Measurements from ENCODE around the gene DDX51. TPM values are rescaled to one million over a fixed set of nuclear protein-coding genes. Genes with fewer than 3 reads are reported as not detected.

The DDX51 gene
- total RNA-seq, 4 donors from 2014 or later: 6.8 to 18.6 (median 9.5) TPM

DNA sequence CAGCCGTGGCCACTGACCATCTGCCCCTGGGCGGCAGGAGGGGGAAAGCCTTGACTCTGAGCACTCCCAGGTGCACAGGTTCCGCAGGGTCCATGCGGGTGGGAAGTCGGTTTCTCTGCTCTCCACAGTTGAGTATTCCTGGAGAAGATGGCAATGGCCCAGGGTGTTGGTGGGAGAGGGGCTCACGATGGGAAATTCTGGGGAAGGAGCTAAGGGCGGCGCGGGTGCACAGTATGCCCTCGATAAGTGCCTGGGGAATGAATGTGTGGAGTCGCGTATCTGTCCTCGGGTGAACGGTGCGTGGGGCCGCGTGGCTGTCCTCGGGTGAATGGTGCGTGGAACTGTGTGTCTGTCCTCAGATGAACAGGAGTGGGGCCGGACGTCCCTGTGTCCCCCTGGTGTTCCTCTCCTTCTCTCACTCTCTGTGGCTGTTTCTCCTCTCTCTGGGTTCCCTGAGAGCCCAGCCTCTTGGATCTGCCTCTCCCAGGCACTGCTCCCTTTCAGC is 38.1 kb upstream of the DDX51 start:
- TF ChIP-seq, protein P1, sequence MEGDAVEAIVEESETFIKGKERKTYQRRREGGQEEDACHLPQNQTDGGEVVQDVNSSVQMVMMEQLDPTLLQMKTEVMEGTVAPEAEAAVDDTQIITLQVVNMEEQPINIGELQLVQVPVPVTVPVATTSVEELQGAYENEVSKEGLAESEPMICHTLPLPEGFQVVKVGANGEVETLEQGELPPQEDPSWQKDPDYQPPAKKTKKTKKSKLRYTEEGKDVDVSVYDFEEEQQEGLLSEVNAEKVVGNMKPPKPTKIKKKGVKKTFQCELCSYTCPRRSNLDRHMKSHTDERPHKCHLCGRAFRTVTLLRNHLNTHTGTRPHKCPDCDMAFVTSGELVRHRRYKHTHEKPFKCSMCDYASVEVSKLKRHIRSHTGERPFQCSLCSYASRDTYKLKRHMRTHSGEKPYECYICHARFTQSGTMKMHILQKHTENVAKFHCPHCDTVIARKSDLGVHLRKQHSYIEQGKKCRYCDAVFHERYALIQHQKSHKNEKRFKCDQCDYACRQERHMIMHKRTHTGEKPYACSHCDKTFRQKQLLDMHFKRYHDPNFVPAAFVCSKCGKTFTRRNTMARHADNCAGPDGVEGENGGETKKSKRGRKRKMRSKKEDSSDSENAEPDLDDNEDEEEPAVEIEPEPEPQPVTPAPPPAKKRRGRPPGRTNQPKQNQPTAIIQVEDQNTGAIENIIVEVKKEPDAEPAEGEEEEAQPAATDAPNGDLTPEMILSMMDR (IDR thresholded peaks at IDR 0.05; ENCODE audit: low read depth): no peak

DNA sequence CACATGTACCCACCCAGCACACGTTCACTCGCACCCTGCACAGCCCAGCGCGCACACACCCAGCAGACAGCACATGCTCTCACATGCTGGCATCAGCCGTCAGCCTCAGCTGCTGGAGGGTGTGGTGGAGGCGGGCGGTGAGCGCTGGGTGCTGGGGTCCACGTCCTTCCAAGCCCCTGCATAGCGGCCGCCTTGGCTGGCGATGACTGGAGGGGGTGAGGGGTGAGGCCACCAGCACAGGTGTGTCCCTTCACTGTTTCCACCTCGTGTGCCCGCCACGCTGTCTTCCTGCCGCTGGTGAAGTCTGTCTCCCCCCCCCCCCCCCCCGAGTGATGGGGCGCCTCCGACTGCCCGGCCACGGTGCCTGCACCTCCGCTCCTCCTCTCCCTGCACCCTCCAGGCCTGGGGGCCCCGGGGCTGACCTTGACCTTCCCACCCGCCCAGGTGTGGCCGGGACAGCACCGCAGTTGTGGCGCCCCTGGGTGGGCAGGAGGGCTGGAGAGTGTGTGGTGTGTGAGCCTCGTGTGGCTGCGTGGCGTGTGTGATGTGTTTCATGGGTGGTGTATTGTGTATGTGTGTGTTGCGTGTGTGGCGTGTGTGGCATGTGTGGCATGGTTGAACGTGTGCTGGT is 37.6 kb upstream of the DDX51 start:
- TF ChIP-seq, protein P1 (IDR thresholded peaks at IDR 0.05; ENCODE audit: low read depth): no peak

DNA sequence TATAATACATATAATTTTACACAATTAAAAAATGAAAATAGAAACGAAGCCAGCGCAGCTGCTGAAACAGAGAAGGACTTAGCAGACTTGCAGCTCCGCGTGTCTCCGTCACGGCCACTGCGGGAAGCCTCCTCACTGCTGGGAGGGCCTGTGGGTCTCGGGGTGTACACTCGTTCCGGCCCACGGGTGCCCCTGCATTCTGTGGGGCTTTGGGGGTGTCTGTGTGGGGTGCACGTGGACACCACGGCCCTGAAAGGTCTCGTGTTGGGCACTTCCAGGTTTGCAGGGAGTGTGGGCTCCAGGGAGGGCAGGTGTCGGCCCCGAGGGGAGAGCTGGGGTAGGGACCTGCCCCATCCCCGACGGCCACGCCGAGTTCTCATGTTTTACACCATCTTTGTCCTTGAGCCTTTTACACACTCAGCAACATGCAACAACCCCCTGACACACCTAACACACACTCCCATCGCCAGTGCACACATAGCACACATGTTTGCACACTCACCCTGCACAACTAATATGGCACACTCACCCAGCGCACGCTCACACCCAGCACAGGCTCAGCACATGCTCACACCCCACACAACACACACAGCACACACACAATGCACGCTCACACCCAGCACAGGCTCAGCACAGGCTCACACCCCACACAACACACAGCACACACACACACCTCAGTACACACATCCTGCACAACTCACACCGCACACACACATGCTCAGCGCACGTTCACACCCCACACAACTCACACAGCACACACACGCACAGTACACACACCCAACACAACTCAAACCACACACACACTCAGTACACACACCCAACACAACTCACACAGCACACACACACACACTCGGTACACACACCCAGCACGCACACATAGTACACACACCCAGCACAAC is 36.8 kb upstream of the DDX51 start:
- TF ChIP-seq, protein P1 (IDR thresholded peaks at IDR 0.05; ENCODE audit: low read depth): no peak

GRCh38 chr12:132179431-132180362 is 35.6 kb upstream of the DDX51 start:
- TF ChIP-seq, protein P1 (IDR thresholded peaks at IDR 0.05; ENCODE audit: low read depth): no peak

DNA sequence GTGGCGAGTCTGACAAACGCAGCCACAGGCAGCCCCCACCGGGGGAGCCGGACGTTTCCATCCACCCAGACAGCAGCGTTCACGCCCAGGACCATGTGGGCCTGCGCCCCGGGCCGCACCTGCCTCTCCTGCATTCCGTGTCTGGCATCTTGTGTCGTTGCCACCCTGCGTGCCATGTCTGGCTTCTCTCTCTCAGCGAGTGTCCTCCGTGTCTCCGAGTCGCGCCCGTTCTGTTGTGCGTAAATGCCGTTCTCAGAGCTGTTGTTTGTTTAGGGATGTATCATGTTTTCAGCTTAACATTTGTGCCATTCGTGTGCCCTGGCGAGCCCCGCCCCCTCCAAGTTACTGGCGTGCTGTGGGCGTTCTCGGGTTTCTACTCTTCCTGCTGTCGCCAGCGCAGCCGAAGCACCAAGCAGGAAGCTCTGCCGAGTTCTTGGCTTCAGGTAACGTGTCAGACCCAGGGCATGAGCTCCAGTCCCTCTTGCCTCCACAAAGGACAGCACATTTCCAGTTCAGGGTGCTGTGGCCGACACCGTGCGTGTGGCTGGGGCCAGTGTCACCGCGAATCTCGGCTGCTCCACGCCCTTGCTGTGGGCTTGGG is 34.8 kb upstream of the DDX51 start:
- TF ChIP-seq, protein P1 (IDR thresholded peaks at IDR 0.05; ENCODE audit: low read depth): no peak

GRCh38 chr12:132178316-132178715 is 34.2 kb upstream of the DDX51 start:
- TF ChIP-seq, protein P1 (IDR thresholded peaks at IDR 0.05; ENCODE audit: low read depth): no peak
